Measurements from ENCODE around the gene APMAP. TPM values are rescaled to one million over a fixed set of nuclear protein-coding genes. Genes with fewer than 3 reads are reported as not detected.
"Not testable (repeated sequence)": the region's sequence is repeated elsewhere in the genome, so short reads cannot be mapped to it uniquely, and the experiment has no call there.

APMAP gene
- polyA plus RNA-seq, 12 donors = 39.8 to 71.9 (median 46.5) TPM; not detected in 1

- no peak for DNase-seq
These were observed 36.3 kb downstream of the APMAP start for GRCh38 chr20:24956001-24956841.

- DNase-seq = no peak
These were observed 37.5 kb downstream of the APMAP start for GRCh38 chr20:24955045-24955444.

- no peak for DNase-seq
These were observed 38.0 kb downstream of the APMAP start for GRCh38 chr20:24954566-24954965.

- DNase-seq = no peak
These were observed 38.4 kb downstream of the APMAP start for GRCh38 chr20:24954151-24954550.

DNA sequence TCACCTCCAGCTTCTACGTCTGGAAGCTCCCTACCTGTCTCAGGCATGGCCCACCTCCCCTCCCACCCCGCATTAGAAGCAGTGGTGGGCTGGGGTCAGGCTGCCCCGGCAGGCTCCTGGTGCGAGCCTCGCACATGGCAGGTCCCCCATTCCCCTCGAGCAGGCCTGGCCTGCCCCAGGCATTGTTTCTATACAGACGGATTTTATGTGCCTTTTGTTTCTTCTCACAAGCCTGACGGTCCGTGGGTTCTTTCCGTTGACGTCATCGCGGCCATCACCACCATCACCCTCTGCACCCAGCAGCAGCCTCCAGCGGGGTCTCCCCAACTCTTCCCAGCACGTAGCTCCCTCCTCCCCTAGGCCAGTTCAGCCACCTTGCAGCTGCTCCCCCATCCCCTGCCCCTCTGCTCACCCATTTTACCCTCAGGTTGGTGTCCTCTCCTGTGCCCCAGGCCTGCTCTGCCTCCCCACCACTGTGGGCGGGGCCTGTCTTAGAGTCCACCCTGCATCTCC, 38.9 kb downstream of the APMAP start:
- DNase-seq = no peak

- no peak for DNase-seq
These were observed 39.4 kb downstream of the APMAP start for GRCh38 chr20:24953209-24953575.

DNA sequence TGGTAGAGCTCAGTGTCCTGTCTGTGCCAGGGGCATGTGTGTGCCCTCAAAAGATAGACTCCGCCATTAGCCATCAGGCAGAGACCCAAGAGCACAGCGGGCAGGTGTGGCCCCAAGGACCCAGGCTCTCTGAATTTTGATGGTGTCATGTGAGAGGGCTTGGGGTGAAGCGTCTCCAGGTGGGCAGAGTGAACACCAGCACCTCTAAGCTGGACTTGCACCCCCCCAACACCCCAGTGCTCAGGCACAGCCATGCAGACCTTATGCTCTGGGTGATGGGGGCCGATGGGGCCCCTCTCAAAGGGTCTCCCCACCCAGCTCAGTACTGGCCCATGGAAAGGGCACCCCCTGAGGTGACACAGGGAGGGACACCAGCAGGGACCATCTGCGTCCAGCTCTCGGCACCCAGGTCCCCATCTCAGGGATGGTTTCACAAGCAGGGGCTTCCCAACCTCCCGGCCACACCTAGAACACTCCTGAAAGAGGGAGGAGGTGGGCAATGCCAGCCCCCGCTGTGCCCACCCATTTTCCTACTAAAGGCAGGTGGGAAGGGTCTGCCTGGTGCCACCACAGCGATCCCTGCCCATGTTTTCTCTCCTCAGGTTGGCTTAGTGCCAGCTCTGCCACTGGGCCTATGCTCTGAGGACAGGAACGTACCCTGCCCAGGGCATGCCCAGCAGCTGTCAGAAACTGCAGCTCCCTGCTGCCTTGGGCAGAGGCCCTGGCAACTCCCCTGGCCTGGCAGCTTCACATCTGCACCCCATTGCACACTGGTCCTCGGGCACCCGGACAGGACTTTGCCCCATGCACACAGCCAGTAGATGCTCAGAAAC, 40.0 kb downstream of the APMAP start:
- DNase-seq = no peak

DNA sequence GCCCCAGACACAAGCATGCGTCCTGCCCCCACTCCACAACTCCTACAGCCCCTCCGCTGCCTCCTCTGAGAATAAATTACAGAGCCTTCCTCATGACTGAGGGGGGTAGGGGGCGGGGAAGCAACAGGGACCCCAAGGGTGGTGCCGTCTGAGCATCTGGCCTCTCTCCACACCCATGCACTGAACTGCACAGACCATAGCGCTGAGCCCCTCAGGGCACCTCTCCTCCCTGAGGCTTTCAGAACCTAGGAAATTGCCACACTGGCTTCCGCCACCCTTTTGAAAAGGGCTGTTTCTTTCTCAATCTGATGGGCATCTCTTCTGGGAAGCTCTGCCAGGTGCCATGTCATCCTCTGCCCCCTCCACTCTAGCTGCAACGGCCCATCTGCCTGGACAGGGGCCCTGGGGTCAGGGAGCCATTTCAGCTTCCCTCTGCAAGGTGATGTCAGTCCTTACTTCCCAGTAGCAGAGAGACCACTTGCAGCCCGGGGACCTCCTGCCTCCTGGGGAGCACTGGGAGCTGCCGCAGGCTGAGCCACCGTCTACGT, 40.9 kb downstream of the APMAP start:
- no peak for DNase-seq

DNA sequence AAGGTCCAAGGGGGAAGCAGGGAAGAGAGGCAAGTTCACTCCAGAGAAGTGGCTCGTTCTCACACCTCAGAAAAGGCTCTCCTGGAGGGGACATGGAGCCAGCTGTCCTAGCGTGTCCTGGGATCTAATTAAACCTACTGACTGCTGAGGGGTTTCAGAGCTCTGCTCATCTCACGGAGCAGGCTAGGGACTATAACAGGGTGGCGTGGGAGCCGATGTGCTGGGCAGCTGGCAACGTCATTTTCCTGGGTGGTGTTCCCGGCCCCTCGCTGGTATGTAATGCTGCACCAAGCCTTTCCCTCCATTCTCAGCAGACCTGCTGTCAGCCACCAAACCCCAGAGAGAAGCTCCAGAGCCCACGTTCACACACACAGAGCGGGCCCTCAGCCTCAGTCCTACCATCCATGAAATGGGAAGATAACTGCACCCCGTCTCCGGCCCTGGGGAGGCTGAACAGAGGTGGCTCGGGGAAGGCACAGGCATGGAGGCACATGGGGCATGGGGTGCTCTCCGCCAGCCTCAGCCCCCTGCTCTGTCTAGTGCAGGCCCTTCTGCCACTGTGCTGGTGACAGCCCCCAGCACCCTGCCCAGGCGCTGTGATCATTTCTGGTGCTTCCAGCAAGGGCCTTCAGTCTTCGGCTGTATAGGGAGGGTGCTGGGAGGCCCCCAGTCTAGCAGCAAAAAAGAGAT, 41.6 kb downstream of the APMAP start:
- no peak for DNase-seq

- no peak for DNase-seq
These were observed 42.3 kb downstream of the APMAP start for GRCh38 chr20:24950128-24950835.

DNA sequence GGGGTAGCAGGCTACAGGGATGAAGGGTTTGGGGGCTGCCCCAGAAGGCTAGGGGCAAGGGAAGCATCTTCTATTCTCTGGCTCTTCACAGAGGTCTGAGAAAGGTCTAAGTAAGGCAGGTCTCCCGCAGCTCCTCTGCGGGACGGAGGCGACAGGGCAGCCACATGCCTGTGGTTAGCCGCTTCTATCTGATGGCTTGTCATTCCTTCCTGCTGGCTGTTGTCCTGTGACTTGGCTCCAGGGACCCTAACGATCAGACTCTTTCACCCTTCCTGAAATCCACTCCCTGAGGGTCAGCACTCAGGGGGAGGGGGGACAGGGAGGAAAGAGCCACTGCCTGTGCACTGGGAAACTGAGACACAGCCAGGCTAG, 42.8 kb downstream of the APMAP start:
- DNase-seq = no peak

DNA sequence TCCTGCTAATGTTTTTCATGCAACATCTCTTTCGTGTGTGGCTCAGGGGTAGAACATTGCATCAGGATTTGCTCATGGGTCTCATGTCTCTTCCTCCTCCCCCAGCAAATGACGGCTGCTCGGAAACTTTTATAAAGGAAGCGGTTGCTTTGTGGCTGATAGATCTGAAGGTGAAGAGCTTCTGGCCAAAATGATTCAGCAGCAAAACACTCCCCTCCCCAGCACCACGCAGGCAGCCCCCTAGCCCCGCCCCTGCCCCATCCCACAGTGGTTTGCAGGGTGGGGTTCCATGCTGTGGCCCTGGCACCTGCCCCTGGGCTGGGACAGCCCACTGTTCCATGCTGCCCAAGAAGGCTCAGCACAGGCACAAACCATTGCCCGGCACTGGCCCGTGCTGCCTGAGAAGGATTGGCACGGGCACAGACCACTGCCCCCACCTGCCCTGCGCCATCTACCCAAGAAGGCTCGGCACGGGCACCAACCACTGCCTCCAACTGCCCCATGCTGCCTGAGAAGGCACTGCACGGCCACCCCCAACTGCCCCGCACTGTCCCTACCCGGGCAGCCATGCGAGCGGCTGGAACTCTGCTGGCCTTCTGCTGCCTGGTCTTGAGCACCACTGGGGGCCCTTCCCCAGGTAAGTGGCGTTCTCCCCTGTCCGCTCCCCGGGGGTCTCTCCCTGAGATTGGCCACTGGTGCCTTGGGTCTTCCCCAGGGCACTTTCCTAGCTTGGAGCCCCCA, 43.4 kb downstream of the APMAP start, which contains the start of gene CST7:
Gene CST7, plus strand, starts transcription at position 331 of the 741 bp plus-strand sequence. Its CDS starts 237 bp downstream, at position 568.
- no peak for DNase-seq

DNA sequence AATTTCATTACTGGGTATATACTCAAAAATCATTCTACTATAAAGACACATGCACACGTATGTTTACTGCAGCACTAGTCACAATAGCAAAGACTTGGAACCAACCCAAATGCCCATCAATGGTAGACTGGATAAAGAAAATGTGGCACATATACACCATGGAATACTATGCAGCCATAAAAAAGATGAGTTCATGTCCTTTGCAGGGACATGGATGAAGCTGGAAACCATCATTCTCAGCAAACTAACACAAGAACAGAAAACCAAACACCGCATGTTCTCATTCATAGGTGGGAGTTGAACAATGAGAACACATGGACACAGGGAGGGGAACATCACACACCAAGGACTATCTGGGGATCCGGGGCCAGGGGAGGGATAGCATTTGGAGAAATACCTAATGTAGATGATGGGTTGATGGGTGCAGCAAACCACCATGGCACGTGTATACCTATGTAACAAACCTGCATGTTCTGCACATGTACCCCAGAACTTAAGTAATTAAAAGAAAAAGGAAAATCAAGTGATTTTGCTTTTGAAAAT, 44.1 kb downstream of the APMAP start:
- not testable (repeated sequence) for DNase-seq

- not testable (repeated sequence) for DNase-seq
These were observed 46.2 kb downstream of the APMAP start for GRCh38 chr20:24946376-24946775.

DNA sequence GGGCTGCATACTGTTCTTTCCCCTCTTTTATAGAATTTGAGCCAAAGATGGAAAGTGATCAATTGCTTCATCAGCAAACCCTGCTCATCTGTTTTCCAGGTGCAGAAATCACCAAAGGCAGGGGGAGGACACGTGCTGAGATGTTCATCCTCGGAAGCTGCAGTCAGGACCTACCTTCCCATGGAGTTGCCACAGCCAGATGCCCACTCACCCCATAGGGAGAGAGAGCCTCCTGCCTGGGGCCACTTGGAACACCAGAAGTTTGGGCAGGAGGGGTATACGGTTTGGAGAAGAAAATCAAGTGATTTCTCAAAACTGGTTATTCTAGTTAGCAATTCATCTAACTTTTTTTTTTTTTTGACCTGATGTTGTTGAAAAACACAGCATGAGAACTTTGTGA, 48.8 kb downstream of the APMAP start:
- DNase-seq = no peak

GRCh38 chr20:24943196-24943595, 49.4 kb downstream of the APMAP start:
- no peak for DNase-seq

DNA sequence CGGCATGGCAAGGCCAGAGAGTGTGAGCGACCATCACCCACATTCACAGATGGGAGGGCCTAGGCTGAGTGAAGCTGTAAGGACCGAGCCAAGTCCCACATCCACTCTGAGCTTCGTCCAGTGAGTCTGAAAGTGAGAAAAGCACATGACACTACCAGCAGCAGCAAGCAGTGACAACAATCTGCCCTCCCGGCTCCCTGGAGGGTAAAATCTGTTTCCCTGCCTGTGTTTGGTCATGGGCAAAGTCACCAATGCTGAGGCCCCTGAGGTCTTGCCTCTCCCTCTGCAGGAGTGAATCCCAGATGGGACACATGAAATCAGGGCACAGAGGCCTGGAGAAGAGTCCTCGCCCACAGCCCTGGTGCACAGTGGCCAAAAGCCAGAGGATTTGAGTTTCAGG, 49.9 kb downstream of the APMAP start:
- no peak for DNase-seq

DNA sequence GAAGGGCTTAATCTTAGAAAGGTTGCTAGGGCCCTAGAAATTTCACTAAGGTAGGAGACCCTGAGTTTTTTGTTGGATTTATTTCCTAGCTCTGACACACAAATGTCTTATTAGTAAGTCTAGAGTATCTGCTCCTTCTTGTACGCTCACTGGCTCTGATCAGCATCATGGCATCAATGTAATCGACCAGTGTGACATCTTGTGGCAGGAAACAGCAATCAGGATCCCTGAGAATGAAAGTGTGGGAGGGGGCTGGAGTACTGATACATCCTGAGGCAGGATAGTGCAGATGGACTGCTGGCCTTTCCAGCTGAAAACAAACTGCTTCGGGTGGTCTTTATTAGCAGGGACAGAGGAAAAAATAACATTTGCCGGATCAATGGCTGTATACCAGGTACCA, 53.5 kb downstream of the APMAP start:
- no peak for DNase-seq

DNA sequence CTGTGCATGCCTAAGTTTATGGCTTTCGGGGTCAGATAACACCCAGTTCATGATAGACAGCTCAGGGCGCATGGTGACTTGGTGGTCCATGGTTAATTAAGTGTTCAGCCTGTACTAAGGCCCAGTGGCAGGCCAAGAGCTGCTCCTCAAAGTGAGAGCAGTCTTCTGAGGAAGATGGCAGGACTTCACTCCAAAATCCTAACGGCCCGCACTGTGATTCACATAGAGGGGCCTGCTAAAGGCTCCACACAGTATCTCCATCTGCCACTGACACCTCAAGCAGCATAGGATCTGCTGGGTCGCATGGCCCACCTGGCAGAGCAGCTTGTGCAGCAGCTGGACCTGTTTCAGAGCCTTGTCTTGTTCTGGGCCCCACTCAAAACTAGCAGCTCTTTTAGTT, 54.1 kb downstream of the APMAP start:
- DNase-seq = no peak

- DNase-seq = no peak
These were observed 55.0 kb downstream of the APMAP start for GRCh38 chr20:24937579-24937978.

Measured in muscle of arm (tissue), 12 donors.